Posterior cingulate gyrus (tissue), 11 donors: Measurements from ENCODE around the gene TRUB1.
A peak's percentile ranks its signal among the peaks of the same experiment; 100 is the strongest.
"Not testable (repeated sequence)": the region's sequence is repeated elsewhere in the genome, so short reads cannot be mapped to it uniquely, and the experiment has no call there.

Experiments
- DNase-seq, 10 donors: peaks; one replicate each; pipeline versions ENCODE4 v3.0.0 to v3.0.0-alpha.2; 2020 to 2021; ENCODE audit warnings: mixed read lengths in 3 of 10
- intact Hi-C: fragments of 100-400 bp; cut with DNase I; formaldehyde crosslinking; loops from one replicate; pipeline ENCODE4 v1.15.1; 2023

The TRUB1 gene

DNA sequence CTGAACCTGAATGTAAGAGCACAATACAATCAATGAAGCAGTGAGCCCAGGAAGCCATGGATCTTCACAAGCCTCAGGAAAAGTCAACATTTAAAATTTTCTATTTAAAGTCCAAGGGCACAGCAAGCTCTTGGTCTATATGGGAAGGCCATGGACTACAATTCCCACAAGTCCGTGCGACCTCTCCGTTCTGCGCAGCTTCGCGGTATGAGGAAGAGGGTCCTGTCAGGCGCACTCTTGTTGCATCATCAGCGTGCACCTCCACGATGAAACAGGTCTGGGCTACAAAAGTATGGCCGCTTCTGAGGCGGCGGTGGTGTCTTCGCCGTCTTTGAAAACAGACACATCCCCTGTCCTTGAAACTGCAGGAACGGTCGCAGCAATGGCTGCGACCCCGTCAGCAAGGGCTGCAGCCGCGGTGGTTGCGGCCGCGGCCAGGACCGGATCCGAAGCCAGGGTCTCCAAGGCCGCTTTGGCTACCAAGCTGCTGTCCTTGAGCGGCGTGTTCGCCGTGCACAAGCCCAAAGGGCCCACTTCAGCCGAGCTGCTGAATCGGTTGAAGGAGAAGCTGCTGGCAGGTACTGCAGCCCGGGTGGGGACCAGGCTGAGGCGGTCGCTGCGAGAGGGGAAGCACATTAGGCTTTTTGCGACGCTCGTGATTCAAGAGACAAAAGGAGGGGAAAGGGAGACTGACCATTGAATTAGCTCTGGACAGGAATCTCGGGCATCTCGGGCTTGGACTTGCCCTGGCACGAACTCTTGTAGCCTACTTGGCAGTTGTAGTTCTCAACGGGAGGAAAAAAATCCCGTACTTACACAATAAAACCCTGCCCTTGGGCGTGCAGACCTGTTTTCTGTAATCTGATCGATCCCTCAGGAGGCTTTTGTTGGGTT, at the start of gene TRUB1:
Gene TRUB1, plus strand, starts transcription at position 234 of the 894 bp plus-strand sequence. Its CDS starts 59 bp downstream, at position 293.
- DNase-seq: peak; percentile 92 to 99 (median 96)
- intact Hi-C loops: loop anchor here (10.0 kb wide), 1 partner anchor 157 kb away; the partner anchor contains the start of gene ATRNL1

DNA sequence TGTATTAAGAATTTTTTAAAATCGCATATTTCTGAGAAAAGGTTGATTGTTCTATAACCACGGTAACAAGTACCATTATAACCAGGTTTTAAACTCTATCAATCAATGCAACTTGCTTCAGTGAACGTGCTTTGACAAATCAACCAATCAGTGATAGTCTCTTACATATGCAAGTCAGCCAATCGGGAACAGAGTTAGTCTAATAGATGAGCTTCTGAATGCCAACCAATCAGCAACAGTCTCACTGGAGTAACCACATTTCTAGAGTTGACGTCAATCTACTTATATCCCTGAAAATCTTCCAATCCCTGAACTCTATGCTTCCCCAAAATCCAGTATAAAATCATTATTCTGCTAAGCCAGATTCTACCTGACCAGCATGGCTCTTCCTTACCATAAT, 44.7 kb upstream of the TRUB1 start:
- intact Hi-C loops: no loop called here
- DNase-seq: no peak

DNA sequence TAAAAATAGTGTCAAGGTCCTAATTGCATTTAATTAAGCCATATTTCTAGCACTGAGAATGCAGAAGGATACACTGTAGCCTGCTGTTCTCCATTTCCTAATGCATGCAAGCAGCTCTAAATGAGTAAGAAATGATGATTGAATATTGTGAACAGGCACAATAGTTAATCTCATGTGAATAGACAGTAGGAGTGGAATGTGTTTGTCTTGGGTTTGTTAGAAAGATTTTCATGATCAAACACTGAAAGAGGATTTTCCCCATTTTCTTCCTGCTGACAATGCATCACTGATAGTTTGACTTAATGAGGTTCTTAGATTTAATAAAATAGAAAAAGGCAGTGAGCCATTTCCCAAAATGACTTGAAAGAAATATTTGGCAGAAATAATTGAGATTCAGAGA, 43.1 kb upstream of the TRUB1 start:
- no peak for DNase-seq
- intact Hi-C loops: no loop called here

DNA sequence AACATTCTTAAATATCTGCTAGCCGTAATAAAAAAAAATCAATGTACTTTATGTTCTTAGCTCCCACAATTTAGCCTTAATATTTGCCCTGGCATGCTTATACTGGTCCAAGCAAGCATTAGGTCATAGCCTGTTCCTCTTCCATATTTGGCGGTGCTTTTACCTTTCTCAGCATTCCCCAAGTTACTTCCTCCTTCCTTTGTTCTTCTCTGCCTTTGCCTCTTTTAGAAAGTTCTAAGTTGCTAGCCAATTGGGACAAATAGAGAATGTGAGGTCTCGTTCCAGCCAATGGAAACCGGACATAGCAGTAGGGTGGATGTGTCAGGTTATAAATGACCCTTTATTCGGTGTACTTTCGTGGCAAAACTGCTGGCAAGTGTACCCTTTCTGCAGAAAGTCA, 41.0 kb upstream of the TRUB1 start:
- DNase-seq, intact Hi-C loops: not testable (repeated sequence)

DNA sequence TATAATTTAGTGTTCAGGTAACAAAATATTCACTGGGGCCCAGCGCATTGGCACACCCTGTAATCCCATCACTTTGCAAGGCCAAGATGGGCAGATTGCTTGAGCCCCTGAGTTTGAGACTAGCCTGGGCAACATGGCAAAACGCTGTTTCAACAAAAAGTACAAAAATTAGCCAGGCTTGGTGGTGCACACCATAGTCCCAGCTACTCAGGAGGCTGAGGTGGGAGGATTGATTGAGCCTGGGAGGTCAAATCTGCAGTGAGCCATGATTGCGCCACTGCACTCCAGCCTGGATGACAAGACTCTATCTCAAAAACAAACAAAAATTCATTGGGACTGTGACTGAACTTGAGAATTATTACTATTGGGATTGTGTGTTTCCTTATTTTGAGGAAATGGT, 40.4 kb upstream of the TRUB1 start:
- intact Hi-C loops: no loop called here
- DNase-seq: no peak

DNA sequence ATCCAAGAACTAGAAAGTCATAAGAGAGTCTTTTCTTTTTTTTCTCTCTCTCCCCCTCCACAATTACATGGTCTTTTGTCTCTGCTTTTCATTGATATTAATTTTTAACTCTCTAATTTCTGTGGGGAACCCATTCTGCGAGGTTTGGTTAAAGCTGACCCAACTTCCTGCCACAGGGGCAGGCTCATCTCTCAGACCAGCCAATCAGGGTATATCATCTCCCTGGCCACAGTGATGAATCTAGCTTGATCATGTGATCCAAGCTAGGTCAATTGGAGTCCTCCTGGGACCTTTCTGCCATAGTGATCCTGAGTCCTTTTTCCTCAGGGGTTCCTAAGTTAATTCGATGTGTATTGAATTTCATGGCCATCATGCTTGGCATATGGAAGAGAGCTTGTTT, 38.0 kb upstream of the TRUB1 start:
- intact Hi-C loops: no loop called here
- DNase-seq: no peak

DNA sequence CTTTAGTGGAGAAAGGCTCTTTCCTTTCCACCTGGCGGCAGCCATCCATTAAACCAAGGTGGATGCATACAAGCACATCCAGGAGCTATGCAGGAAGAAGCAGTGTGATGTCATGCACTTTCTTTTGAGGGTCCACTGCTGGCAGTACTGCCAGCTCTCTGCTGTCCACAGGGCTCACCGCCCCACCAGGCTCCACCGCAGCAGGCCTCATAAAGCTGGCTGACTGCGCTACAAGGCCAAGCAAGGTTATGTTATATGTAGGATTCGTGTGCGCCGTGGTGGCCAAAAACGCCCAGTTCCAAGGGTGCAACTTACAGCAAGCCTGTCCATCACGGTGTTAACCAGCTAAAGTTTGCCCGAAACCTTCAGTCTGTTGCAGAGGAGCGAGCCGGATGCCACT, 37.3 kb upstream of the TRUB1 start:
- intact Hi-C loops: no loop called here
- no peak for DNase-seq

DNA sequence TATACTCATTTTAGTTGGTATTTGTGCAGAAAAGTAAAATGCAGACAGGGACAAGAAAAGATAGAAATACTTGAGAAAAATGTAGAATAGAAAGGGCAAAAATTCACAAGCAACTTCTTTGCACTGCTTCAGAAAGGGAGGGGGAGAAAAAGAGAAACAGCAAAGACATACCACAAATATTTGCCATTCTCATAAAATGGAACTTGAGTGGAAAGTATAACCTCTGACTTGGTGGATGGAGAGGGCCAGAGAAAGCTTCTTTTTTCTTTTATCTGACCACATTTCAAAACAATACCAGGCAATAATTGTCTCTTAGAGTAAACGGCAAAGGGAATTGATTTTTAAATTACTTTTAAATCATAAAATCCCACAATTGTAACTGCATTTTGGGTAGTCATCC, 35.8 kb upstream of the TRUB1 start:
- no peak for DNase-seq
- intact Hi-C loops: no loop called here

DNA sequence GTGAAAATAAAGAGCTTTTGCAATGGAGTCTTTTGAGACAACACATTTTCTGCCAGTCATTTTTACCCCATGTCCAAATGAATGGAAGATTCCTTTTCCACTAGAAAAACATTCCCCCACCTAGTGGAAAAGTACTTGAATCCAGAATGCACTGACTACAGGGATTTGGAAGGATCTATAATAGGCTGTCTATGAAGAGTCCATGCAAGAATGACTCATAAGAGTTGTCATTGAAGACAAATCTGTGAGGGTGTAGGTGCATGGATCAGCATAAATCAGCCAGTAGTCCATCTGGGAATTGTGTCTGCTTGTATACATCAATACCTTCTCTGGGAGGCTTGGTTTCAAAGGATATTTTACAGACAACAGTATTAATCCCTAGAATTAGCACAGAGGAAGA, 32.5 kb upstream of the TRUB1 start:
- no peak for DNase-seq
- intact Hi-C loops: no loop called here

DNA sequence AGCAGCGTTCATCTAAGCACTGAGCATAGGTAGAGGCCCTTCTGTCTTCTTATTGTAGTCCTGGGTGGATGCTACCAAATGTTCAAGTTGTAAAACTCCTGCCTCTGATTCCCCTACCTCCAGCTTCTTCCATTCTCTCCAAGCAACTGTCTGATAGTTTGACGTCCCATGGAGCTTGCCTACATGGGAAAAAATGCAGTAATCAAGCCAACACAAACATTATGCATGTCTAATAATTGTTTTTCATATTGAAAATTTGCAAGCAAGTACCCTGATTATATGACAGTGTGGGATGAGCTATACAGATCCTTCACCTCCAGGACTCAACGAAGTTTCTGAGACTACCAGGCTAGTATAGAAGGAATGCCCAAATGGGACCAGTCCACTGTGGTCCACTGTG, 31.0 kb upstream of the TRUB1 start:
- intact Hi-C loops: no loop called here
- DNase-seq: no peak

DNA sequence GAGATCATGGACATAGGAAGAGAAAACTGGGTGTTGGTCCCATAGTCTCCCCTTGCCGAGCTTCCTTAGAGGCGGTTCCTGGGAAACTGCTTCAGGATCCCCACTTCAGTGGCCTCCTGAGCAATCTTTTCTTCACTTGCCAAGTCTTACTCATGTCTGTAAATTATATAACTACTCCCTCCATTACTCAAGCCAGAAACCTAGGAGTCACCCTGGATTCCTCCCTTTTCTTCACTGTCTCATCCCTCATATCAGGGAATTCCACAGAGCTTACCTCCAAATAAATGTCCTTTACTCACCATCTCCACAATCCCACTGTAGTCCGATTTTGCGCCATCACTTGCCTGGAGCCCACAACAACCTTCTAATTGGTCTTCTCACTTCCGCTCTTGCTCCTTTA, 29.1 kb upstream of the TRUB1 start:
- DNase-seq: no peak
- intact Hi-C loops: no loop called here

DNA sequence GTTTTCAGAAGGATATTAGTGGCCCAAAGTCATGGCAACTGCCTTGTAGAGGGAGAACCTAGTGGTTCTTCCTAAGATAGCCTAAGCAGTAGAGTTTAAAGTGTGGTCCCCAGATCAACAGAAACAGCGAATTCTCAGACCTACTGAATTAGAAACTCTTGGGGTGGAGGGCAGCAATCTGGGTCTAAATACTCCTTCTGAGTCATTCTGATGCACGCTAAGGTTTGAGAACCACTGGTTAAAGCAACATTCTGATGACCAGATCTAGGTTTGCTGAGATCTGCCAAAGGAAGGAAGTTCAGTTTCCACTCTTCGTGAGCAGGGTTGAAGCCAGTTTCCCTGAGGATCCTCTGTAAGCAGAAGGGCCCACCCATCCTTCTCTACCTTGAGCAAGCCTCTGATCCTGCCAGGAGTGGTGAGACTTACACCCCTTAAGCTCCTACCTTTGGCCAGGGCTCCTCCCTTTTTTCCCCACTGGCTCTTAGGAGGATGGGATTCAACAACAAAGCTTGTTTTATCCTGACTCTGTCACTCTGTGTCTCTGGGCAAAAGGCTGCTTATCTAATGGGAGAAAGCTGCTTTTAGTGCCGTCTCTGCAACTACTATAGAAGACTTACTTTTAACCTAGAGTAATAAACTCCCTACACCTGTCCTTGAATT, 26.8 kb upstream of the TRUB1 start:
- intact Hi-C loops: no loop called here

DNA sequence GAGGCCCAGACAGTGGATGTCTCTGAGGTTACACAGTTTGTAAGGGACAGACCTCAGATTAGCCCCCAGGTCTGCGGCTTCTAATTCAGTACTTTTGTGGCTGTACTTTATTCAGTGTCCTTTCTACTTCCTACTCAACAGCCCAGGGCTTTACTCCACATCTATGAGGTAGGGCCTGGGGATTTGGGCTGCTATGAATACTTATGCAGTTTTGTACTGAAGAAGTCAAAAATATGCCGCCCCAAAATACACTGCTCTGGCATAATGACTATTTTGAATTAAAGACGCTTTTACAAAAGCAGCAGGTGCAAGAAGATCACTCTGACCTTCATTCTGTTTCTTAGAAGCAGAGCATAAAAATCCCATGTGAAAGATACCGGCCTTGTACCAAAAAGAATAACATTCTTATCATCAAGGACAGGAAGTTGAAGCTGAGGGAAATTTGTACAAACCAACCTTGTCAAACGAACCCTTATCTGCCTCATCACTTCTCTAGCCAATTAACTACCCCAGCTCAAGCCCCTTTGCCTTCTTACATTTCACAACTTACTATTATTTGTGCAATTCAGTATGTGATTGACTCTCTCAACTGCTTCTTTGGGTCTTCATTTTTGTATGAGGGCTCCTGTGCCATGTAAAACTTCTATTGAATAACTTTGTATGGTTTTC, 26.1 kb upstream of the TRUB1 start:
- intact Hi-C loops: no loop called here

More for the DNA sequence above, 26.8 kb upstream of the TRUB1 start:
- DNase-seq: no peak

DNA sequence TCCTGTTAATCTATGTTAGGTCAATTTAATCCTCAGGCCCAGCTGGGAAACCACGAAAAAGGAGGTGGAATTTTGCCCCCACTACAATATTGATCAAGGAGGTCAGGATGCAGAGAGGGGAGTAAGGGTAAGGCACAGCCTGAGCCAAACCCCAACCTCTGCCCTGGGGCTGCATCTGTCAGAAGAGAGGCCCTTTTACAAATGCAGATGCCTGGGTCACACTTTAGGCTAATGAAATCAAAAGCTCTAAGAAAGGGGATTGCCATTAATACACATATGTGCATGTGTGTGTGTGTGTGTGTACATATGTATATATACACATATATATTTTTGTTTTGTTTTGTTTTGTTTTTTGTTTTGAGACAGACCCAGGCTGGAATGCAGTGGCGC, 25.5 kb upstream of the TRUB1 start:
- intact Hi-C loops: no loop called here
- DNase-seq: no peak

More for the DNA sequence above, 26.1 kb upstream of the TRUB1 start:
- no peak for DNase-seq

DNA sequence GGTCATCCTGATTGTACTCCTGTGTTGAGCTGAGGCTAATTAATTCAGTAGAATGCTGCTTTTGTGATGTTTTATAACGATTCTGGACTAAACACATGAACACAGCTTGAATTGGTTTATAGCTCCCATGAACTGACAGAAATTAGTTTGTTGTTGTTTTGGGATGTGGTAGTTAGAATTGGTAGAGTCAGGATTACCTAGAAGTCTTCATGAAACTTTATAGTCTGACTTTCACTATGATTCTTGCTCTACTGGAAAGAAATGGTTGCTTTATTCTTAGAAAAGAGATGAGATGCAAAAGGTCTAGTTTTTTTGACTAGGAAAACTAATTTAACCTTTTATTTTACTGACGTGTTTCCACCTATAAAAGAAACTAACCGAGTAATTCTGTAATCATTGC, 23.4 kb upstream of the TRUB1 start:
- intact Hi-C loops: no loop called here
- DNase-seq: no peak

DNA sequence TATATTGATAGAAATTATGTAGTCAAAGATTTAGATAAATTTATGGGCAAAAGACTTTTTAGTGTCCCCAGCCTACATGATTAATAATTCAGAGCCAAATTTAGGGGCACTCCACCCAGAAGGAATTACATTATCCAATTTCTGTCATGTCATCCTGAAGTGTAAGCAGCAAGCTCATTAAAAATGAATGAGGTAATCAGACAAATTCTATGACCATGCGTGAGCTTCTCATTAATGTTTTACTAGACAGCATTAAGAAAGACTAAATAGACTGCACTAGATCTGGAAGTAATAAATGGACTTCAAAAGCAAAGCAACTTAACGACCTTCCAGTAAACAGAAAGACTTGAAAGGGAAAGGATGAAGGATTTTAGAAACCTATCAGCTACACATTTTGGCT, 22.7 kb upstream of the TRUB1 start:
- intact Hi-C loops: no loop called here
- DNase-seq: no peak

DNA sequence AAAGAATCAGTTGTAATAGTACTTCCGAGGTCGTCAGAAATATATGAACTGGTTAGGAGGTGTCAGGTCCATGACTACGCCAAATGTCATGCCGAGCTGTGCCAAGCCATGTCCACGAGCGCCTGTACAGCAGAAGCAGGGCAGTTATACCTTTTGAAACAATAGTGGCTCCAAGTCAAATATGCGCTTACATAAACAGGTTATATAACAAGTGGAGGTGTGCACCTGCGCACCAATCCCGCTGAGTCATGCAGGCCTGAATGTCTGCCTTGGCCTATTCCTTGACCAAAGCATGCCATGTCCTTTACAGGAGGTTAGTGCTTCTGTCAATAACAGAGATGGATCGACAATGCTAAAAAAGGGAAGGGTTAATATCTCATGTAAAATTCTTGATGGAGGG, 21.3 kb upstream of the TRUB1 start:
- DNase-seq: no peak
- intact Hi-C loops: no loop called here

DNA sequence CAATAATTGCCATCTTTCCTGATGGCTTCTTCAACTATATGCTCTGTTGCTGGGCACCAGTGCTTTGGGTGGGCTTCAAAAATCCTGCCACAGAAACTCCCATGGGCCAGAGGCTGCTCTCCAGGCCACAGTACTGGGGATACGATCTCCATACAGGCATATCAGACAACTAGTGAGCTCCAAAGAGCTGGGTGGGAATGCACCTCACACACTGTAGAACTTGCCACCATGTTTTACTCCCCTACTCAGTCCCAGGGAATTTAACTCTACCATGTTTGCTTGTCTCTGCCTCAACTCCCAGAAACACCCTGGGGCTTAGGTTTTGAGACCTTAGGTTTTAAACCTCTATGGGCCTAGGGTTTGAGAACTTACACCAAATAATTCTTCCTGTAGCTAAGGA, 20.5 kb upstream of the TRUB1 start:
- intact Hi-C loops: no loop called here
- no peak for DNase-seq

DNA sequence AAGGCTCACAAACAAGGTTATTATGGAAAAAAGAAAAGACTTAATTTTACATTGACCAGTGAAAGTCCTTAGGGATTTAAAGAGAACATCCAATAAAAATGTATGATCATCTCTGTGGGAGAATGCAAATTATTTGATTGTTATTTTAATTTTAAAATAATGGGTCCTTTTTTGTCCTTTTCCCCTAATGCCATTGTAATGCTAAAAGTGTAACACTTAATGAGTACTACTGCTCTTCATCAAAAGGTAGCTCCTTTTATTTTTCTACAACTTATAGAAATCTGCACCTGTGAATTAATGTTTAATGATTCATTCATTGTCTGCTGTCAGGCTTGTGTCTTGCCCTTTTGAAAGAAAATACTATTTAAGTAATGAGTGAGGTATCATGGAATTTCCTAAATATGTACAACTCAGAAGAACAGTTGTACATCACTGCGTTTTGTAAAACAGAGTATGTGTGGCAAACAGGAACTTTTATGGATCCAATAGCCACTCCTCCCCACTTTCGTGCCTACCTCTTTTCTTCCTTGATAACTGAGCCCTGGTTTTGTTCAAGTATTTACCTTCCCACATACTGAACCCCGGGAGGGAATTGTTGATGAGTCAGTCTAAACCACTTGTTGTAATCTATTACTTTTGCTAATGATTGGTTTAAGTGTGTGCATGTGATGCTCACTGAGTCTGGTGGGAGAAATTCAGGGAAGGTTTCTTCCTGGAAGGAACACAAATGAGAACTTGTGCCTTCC, 19.9 kb upstream of the TRUB1 start:
- intact Hi-C loops: no loop called here

DNA sequence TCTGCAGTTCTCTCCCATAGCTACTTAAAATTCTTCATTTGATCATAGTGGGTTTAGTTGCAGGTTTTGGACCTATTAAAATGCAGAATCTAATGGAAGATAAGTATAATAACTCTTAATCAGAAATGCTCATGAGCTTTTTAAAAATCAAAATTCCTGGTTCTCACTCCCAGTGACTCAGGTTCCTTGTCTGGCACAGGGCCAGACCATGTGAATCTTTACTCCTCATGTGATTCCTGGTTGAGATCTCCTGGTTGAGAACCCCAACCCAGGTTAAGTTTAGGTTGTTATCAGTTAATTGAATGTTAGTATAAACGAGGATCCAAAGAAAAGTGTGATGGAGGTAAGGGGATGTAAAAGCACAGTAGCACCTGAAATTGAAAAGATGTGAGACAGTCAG, 17.5 kb upstream of the TRUB1 start:
- intact Hi-C loops: no loop called here
- DNase-seq: no peak

More for the DNA sequence above, 19.9 kb upstream of the TRUB1 start:
- DNase-seq: no peak

DNA sequence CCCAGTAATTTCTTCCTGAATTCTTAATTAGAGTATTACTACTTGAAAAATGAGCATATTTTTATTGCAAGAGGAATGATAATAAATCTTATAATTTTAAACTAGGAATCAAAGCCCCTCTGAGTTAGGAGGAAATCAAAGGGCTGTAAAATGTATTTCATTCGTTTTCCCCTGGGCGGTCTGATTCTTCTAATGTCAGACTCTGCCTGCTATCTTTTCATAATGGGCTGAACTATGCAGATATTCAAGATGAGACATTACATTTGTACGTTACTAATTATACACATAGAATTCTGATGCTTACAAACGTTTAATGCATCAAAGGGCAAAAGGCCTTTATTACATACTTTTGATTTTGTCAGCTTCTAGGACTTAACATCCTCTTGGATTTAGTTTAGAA, 16.0 kb upstream of the TRUB1 start:
- intact Hi-C loops: no loop called here
- no peak for DNase-seq
